Left lung (tissue), 10 donors: Measurements from ENCODE around the gene DOK5. TPM values are rescaled to one million over a fixed set of nuclear protein-coding genes. Genes with fewer than 3 reads are reported as not detected.

Experiments
- ATAC-seq: fragments of 200-7000 bp; cut with Tn5 transposase; one replicate; pipeline ENCODE4 v1.9.1; 2020; ENCODE audit warnings: moderate library complexity
- DNase-seq, 4 donors: peaks; one replicate each; pipeline ENCODE4 v3.0.0-alpha.2; 2013 to 2020
- H3K27ac ChIP-seq, 2 donors: fragments of 200-600 bp; sonication (generic) in 1 of 2; one replicate each; pipeline versions ENCODE4 v1.5.0 to v1.8.0; 2020 to 2021
- H3K27me3 ChIP-seq, 2 donors: fragments of 200-600 bp; sonication (generic) in 1 of 2; one replicate each; pipeline versions ENCODE4 v1.5.0 to v1.8.0; 2020 to 2021
- H3K36me3 ChIP-seq, 2 donors: fragments of 200-600 bp; sonication (generic) in 1 of 2; one replicate each; pipeline versions ENCODE4 v1.5.0 to v1.8.0; 2020 to 2021
- H3K4me1 ChIP-seq, 2 donors: fragments of 200-600 bp; one replicate each; pipeline ENCODE4 v1.8.0; 2021
- H3K4me3 ChIP-seq, 2 donors: fragments of 200-600 bp; sonication (generic) in 1 of 2; one replicate each; pipeline versions ENCODE4 v1.5.0 to v1.8.0; 2020 to 2021; ENCODE audit warnings: mild to moderate bottlenecking in 1 of 2
- H3K9me3 ChIP-seq, 2 donors: fragments of 200-600 bp; sonication (generic) in 1 of 2; one replicate each; pipeline versions ENCODE4 v1.5.0 to v1.8.0; 2020 to 2021
- intact Hi-C, 2 donors: fragments of 100-400 bp; cut with DNase I; formaldehyde crosslinking; loops; one replicate each; pipeline versions ENCODE4 v1.11.2 to v1.14.2; 2022
- polyA plus RNA-seq, 6 donors: library from polyadenylated mRNA; unstranded; fragments of 120-200 nt; gene quantifications; one replicate each; pipeline ENCODE4 v1.2.1, GENCODE V29; 2013; ENCODE audit not compliant: insufficient read length in 6 of 6
- total RNA-seq, 2 donors: library from RNA; stranded (reverse); fragmentation: NEBNext Ultra II Directional; extraction: Animal tissue kit (Norgen Biotek cat#: 25700); gene quantifications; one replicate each; pipeline ENCODE4 v1.2.1, GENCODE V29; 2021
- TF ChIP-seq, protein P1 (sequence below), 2 donors: fragments of 200-600 bp; sonication (generic) in 1 of 2; IDR thresholded peaks; one replicate each; pipeline versions ENCODE4 v1.5.0 to v1.8.0; 2021; ENCODE audit warnings: antibody characterized with exemption in 2 of 2
- donor health status: DM: no; HTN: yes; CAD: no.
- donor health status: DM: no; HTN: no; CAD: no.

Gene DOK5
- total and polyA plus RNA-seq, 8 donors = 0.92 to 3.6 (median 2.4) TPM

GRCh38 chr20:54640800-54641199, 165.4 kb downstream of the DOK5 start:
- DNase-seq = no peak
- Histone ChIP-seq H3K36me3 (no peaks in the 10 kb centered on the region), H3K9me3 (no peaks in the 10 kb centered on the region), H3K27ac (no peak overlapping the region), H3K4me3 (no peak overlapping the region), H3K4me1 (no peaks in the 10 kb centered on the region), H3K27me3 (no peaks in the 10 kb centered on the region)
- TF ChIP-seq, protein P1, sequence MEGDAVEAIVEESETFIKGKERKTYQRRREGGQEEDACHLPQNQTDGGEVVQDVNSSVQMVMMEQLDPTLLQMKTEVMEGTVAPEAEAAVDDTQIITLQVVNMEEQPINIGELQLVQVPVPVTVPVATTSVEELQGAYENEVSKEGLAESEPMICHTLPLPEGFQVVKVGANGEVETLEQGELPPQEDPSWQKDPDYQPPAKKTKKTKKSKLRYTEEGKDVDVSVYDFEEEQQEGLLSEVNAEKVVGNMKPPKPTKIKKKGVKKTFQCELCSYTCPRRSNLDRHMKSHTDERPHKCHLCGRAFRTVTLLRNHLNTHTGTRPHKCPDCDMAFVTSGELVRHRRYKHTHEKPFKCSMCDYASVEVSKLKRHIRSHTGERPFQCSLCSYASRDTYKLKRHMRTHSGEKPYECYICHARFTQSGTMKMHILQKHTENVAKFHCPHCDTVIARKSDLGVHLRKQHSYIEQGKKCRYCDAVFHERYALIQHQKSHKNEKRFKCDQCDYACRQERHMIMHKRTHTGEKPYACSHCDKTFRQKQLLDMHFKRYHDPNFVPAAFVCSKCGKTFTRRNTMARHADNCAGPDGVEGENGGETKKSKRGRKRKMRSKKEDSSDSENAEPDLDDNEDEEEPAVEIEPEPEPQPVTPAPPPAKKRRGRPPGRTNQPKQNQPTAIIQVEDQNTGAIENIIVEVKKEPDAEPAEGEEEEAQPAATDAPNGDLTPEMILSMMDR (IDR thresholded peaks at IDR 0.05) = no peak
- ATAC-seq = no peak
- intact Hi-C loops = loop anchor here in 1 of 2 donors (10.0 kb wide), 1 partner anchor 536 kb away; no protein-coding TSS in a partner anchor

DNA sequence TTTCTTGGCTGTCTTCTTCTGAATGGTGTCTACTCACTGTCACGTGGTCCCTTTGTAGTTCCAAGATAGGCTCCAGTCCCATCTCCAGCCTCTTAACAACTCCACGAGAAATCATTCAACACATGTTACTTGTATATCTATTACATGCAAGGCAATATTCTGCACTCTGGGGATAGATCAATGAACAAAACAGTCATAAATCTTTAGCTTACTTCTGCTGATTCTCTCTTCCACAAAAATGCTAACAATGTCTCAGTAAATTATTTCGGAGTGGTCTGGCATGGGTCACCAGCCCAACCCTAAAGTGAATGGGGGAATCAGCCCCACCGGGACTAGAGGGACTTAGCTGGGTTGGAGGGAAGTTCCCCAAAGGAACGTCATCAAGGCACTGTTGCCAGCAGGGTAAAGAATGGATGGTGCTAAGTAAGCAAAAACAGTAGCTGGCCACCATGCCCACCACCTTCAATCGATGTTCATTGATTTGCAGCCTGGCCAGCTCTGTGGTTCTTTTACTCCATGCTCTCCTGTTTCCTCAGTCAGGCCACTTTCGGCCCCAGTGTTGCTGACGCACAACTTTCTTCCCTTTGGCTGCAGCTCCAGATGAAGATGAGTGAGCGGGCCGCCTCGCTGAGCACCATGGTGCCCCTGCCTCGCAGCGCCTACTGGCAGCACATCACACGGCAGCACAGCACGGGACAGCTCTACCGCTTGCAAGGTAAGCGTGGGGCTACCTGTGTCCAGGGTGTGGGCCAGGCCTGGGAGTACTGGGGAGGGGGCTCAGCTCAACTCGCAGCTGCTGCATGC, 167.7 kb downstream of the DOK5 start:
- no peak overlapping the region for H3K4me3 ChIP-seq
- no peak overlapping the region for H3K27ac ChIP-seq
- ATAC-seq (peak; percentile 12), DNase-seq (peak in 1 of 4 donors; percentile 74)
- TF ChIP-seq, protein P1 (IDR thresholded peaks at IDR 0.05) = no peak
- no peaks in the 10 kb centered on the region for H3K36me3 ChIP-seq
- no peaks in the 10 kb centered on the region for H3K9me3 ChIP-seq
- no peaks in the 10 kb centered on the region for H3K4me1 ChIP-seq
- intact Hi-C loops = loop anchor here in 1 of 2 donors (10.0 kb wide), 1 partner anchor 538 kb away; no protein-coding TSS in a partner anchor
- H3K27me3 ChIP-seq = no peaks in the 10 kb centered on the region

DNA sequence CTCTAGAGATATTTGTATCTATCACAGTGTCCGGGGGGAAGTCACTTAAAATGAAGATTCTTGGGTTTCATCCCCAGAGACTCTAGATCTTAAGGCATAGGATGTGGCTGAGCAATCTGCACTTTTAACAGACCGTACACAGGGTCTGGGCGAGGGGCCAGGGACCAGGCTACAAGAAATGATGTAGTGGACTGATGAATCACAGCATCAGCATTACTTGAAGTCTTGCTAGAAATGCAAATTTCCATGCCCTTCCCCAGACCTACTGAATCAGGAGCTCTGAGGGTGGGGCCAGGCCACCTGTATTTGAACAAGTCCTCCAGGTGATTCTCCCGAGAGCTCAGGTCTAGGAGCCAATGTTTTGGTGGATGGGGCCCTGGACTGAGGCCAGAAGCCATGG, 168.4 kb downstream of the DOK5 start:
- TF ChIP-seq, protein P1 (IDR thresholded peaks at IDR 0.05) = no peak
- H3K36me3 ChIP-seq = no peaks in the 10 kb centered on the region
- H3K27me3 ChIP-seq = no peaks in the 10 kb centered on the region
- H3K9me3 ChIP-seq = no peaks in the 10 kb centered on the region
- no peak overlapping the region for H3K4me3 ChIP-seq
- ATAC-seq (peak; percentile 77), DNase-seq (peak in 2 of 4 donors; percentile 48 to 57)
- no peaks in the 10 kb centered on the region for H3K4me1 ChIP-seq
- H3K27ac ChIP-seq = no peak overlapping the region
- intact Hi-C loops = loop anchor here in 1 of 2 donors (10.0 kb wide), 1 partner anchor 539 kb away; no protein-coding TSS in a partner anchor

GRCh38 chr20:54645445-54646155, 170.2 kb downstream of the DOK5 start:
- H3K27ac ChIP-seq = no peak overlapping the region
- DNase-seq (no peak), ATAC-seq (no peak)
- TF ChIP-seq, protein P1 (IDR thresholded peaks at IDR 0.05) = no peak
- H3K4me3 ChIP-seq = no peak overlapping the region
- no peaks in the 10 kb centered on the region for H3K36me3 ChIP-seq
- H3K9me3 ChIP-seq = no peaks in the 10 kb centered on the region
- H3K4me1 ChIP-seq = no peaks in the 10 kb centered on the region
- intact Hi-C loops = loop anchor here in 1 of 2 donors (5.0 to 10.0 kb wide), 2 partner anchors 423 to 541 kb away; no protein-coding TSS in a partner anchor
- H3K27me3 ChIP-seq = no peaks in the 10 kb centered on the region

GRCh38 chr20:54646156-54646517, 170.7 kb downstream of the DOK5 start:
- intact Hi-C loops = loop anchor here in 1 of 2 donors (5.0 to 10.0 kb wide), 2 partner anchors 424 to 541 kb away; no protein-coding TSS in a partner anchor
- no peak for DNase-seq
- H3K4me1 ChIP-seq = no peaks in the 10 kb centered on the region
- no peak overlapping the region for H3K4me3 ChIP-seq
- H3K27me3 ChIP-seq = no peaks in the 10 kb centered on the region
- no peaks in the 10 kb centered on the region for H3K36me3 ChIP-seq
- H3K9me3 ChIP-seq = no peaks in the 10 kb centered on the region
- no peak overlapping the region for H3K27ac ChIP-seq
- TF ChIP-seq, protein P1 (IDR thresholded peaks at IDR 0.05) = no peak
- no peak for ATAC-seq
